K562 (cell line): Measurements from ENCODE around the gene GADD45B. TPM values are rescaled to one million over a fixed set of nuclear protein-coding genes. Genes with fewer than 3 reads are reported as not detected.
A peak's percentile ranks its signal among the peaks of the same experiment; 100 is the strongest.

Experiments used
- ATAC-seq: fragments of 200-7000 bp; cut with Tn5 transposase; 3 replicates; pipeline ENCODE4 v1.9.1; 2020; ENCODE audit warnings: moderate library complexity
- BruUV-seq: library from RNA; stranded (reverse); fragments of 400-500 nt; replicated peaks from 2 replicates; lab custom pipeline; 2021; lab: Mats Ljungman, UMichigan
- CTCF ChIA-PET: fragments of 300-600 bp; formaldehyde crosslinking; extraction: SDS; loops from one replicate; lab custom pipeline; 2021; ENCODE audit warnings: low intra/inter-chr PET ratio; lab: Yijun Ruan, JAX
- POLR2A ChIA-PET: fragments of 300-600, 350-650 bp; sonication (Branson Sonifier 250); formaldehyde crosslinking; extraction: SDS; loops from one replicate; lab custom pipeline; 2021; ENCODE audit warnings: antibody characterized with exemption, inconsistent platforms; lab: Yijun Ruan, JAX
- DNase-seq, 4 experiments: peaks; one replicate each; pipeline versions ENCODE4 v3.0.0 to v3.0.0-alpha.2; 2011 to 2018; ENCODE audit warnings: low spot score in 3 of 4, mixed read lengths in 3 of 4; ENCODE audit errors: extremely low read depth in 1 of 4
- FAIRE-seq: peaks from 2 replicates; lab custom pipeline; 2011; peaks lifted over from hg19 to GRCh38; lab: Jason Lieb, UNC
- H2AFZ ChIP-seq: 2 replicates; pipeline ENCODE4 v1.6.0; 2011; ENCODE audit warnings: low read depth, low read length, control low read depth, inconsistent platforms
- H3K27ac ChIP-seq: fragments of 200-600 bp; 3 replicates; pipeline ENCODE4 v1.8.0; 2011; ENCODE audit warnings: low read depth, mild to moderate bottlenecking, control low read depth, inconsistent platforms, low read length, moderate library complexity, mixed read lengths; ENCODE audit errors: extremely low read depth
- H3K27me3 ChIP-seq, 2 experiments: fragments of 300-600 bp in 1 of 2; 2 replicates in 1 of 2; 3 replicates in 1 of 2; pipeline versions ENCODE4 v1.6.0 to v1.8.0; 2011; ENCODE audit warnings: inconsistent platforms in 2 of 2, low read length in 2 of 2, mild to moderate bottlenecking in 1 of 2, mixed read lengths in 1 of 2, moderate library complexity in 1 of 2; ENCODE audit not compliant: control insufficient read depth in 2 of 2, insufficient read depth in 2 of 2
- H3K36me3 ChIP-seq: fragments of 300-600 bp; 3 replicates; pipeline ENCODE4 v1.8.0; 2011; ENCODE audit warnings: mild to moderate bottlenecking, low read length, inconsistent platforms; ENCODE audit not compliant: control insufficient read depth, insufficient read depth
- H3K4me1 ChIP-seq, 2 experiments: fragments of 200-600 bp in 1 of 2; replicated peaks in 1 of 2; 2 replicates in 1 of 2; 3 replicates in 1 of 2; pipeline versions ENCODE4 v1.5.1 to v1.8.0; 2011; ENCODE audit warnings: inconsistent platforms in 2 of 2, low read length in 2 of 2, mild to moderate bottlenecking in 1 of 2, mixed read lengths in 1 of 2, moderate library complexity in 1 of 2; ENCODE audit not compliant: control insufficient read depth in 2 of 2, insufficient read depth in 2 of 2
- H3K4me2 ChIP-seq: 2 replicates; pipeline ENCODE4 v1.6.1; 2011; ENCODE audit warnings: low read length, control low read depth, inconsistent platforms, mixed read lengths; ENCODE audit not compliant: insufficient read depth
- H3K4me3 ChIP-seq: fragments of 200-600 bp; sonication (generic), shearing (Covaris generic); 2 replicates; pipeline ENCODE4 v1.5.1; 2016; ENCODE audit warnings: control low read depth, inconsistent platforms
- H3K79me2 ChIP-seq: fragments of 200-600 bp; 3 replicates; pipeline ENCODE4 v1.8.0; 2011; ENCODE audit warnings: low read length, inconsistent platforms; ENCODE audit not compliant: control insufficient read depth, insufficient read depth
- H3K9ac ChIP-seq, 2 experiments: 2 replicates each; pipeline versions ENCODE4 v1.6.0 to v1.6.1; 2011; ENCODE audit warnings: low read depth in 2 of 2, low read length in 2 of 2, control low read depth in 1 of 2, inconsistent platforms in 1 of 2, mild to moderate bottlenecking in 1 of 2, mixed read lengths in 1 of 2; ENCODE audit not compliant: insufficient read depth in 1 of 2
- H3K9me1 ChIP-seq: one replicate; pipeline ENCODE4 v1.6.0; 2011; ENCODE audit warnings: inconsistent platforms, mild to moderate bottlenecking, low read length, moderate library complexity; ENCODE audit not compliant: control insufficient read depth, insufficient read depth
- H3K9me3 ChIP-seq: replicated peaks from 2 replicates; pipeline ENCODE4 v1.5.1; 2011; ENCODE audit warnings: low read depth, low read length, inconsistent platforms; ENCODE audit not compliant: control insufficient read depth, insufficient read depth
- H4K20me1 ChIP-seq: replicated peaks from 2 replicates; pipeline ENCODE4 v1.6.1; 2011; ENCODE audit warnings: low read length, inconsistent platforms, mixed read lengths; ENCODE audit not compliant: control insufficient read depth, insufficient read depth
- POLR2G ChIP-seq: fragments of 200-400 bp; formaldehyde crosslinking; IDR thresholded peaks from 2 replicates; pipeline ENCODE4 v1.6.1; 2017; ENCODE audit warnings: low read depth, mild to moderate bottlenecking, antibody characterized with exemption, low read length, moderate library complexity
- RBFOX2 ChIP-seq: fragments of 200-400 bp; formaldehyde crosslinking; IDR thresholded peaks from 2 replicates; pipeline ENCODE4 v1.6.1; 2017; ENCODE audit warnings: low read depth, mild to moderate bottlenecking, low read length, moderate library complexity
- WGBS: fragments of 100-300 bp; shearing (Covaris generic); methylation state at CpG from one replicate; pipeline ENCODE4 v1.1.6; 2016; ENCODE audit warnings: low coverage, mixed read lengths; ENCODE audit not compliant: insufficient coverage; ENCODE audit errors: missing lambda C conversion rate; 5-methylcytosine and 5-hydroxymethylcytosine counted together
- in situ Hi-C: fragments of 300-500 bp; cut with MboI; formaldehyde crosslinking; loops from 4 replicates; pipeline ENCODE4 v1.15.0; 2018; ENCODE audit warnings: inconsistent platforms, mixed read lengths
- intact Hi-C: fragments of 100-400 bp; cut with micrococcal nuclease; formaldehyde crosslinking; loops from 2 replicates; pipeline ENCODE4 v1.14.2; 2022
- polyA plus RNA-seq, 8 experiments: library from polyadenylated mRNA; depleted of rRNA in 4 of 8; stranded (reverse) in 5 of 8; unstranded in 3 of 8; fragments of >200 nt; fragmentation: Nextera tagmentation in 2 of 8; fragmentation: Illumina TruSeq in 1 of 8; extraction: Ambion mirVana in 2 of 8; extraction: Trizol in 1 of 8; gene quantifications; 2 replicates each; pipeline versions ENCODE4 v1.2.1 to v1.2.3, GENCODE V29; 2011 to 2014; ENCODE audit warnings: inconsistent platforms in 1 of 8, missing spikeins in 1 of 8
- total RNA-seq, 7 experiments: library from RNA; depleted of rRNA in 6 of 7; stranded (reverse); fragments of >200 nt in 6 of 7; fragmentation: Illumina TruSeq in 2 of 7; extraction: Trizol in 2 of 7; gene quantifications; 2 replicates each; pipeline versions ENCODE4 v1.2.1 to v1.2.3, GENCODE V29; 2011 to 2021; ENCODE audit warnings: low replicate concordance in 1 of 7
- TF ChIP-seq, protein P1 (sequence below): fragments of 450-650 bp; IDR thresholded peaks from 2 replicates; pipeline ENCODE4 v1.7.0; 2016; ENCODE audit warnings: borderline replicate concordance

The GADD45B gene
- total and polyA plus RNA-seq, 9 of the 15 experiments (the other 6 are each of a cell fraction or from before 2014, with no cell fraction given): 0.06 to 4.1 (median 2.1) TPM

DNA sequence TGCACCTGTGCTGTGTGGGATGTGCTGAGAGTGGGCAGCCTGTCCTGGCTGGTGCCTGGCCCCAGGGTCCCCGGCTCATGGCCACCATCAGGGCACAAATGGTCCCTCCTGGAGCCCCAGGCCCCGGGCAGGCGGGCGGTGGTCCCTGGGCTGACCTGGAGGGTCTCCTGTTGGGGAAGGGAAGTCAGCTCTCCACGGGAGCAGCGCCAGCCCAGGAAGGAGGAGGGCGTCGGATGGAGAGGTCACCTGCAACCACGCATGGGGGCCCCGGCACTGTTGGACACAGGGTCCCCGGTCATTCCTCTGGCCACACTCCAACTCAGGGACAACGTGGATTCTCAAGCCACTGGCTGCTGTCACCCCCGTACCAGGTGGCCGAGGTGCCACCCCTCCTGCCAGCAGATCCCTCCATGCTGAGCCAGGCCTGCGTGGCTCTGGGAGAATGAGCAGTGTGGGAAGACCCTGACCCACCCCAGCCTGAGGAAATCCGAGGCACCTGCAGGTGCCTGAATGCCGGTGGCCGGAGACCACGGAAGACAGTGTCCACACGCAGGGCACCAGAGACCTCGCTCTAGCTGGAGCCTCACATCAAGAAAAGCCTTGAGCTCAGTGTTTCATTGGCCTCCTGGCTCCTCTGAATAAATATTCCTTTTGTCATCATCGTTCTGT, 32.7 kb upstream of the GADD45B start:
- Histone ChIP-seq H3K9me3 (no peaks in the 10 kb centered on the region), H2AFZ (no peak overlapping the region), H3K79me2 (peaks cover 33% of the 10 kb centered on the region), H3K36me3 (peaks cover 74% of the 10 kb centered on the region; the same call in 1 of the 3 replicates), H3K9ac (peak overlapping the region in 1 of 2 experiments; percentile 55; a peak in 2 of 4 replicates), H3K4me2 (no peak overlapping the region), H4K20me1 (peaks cover 14% of the 10 kb centered on the region), H3K27me3 (no peaks in the 10 kb centered on the region), H3K27ac (no peak overlapping the region), H3K4me3 (no peak overlapping the region), H3K4me1 (peaks cover 0 to 26% of the 10 kb centered on the region in 2 experiments; a peak in 2 of 5 replicates), H3K9me1 (no peaks in the 10 kb centered on the region)
- CTCF ChIA-PET: no interaction called here
- ATAC-seq (no peak), FAIRE-seq (no peak), DNase-seq (no peak)
- in situ Hi-C loops: no loop called here
- TF ChIP-seq, protein P1, sequence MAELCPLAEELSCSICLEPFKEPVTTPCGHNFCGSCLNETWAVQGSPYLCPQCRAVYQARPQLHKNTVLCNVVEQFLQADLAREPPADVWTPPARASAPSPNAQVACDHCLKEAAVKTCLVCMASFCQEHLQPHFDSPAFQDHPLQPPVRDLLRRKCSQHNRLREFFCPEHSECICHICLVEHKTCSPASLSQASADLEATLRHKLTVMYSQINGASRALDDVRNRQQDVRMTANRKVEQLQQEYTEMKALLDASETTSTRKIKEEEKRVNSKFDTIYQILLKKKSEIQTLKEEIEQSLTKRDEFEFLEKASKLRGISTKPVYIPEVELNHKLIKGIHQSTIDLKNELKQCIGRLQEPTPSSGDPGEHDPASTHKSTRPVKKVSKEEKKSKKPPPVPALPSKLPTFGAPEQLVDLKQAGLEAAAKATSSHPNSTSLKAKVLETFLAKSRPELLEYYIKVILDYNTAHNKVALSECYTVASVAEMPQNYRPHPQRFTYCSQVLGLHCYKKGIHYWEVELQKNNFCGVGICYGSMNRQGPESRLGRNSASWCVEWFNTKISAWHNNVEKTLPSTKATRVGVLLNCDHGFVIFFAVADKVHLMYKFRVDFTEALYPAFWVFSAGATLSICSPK: no peak
- TF ChIP-seq RBFOX2 (peak; percentile 29; the same call in 1 of the 2 replicates), POLR2G (0 out of 2 replicates have a peak, but pooled peaks have one; percentile 39)
- BruUV-seq: no TSS peak
- POLR2A ChIA-PET: interaction anchor here (0.6 to 1.6 kb wide), 3 partner anchors 16 to 33 kb away, joined by 3 to 4 read pairs (median 3); partner anchors contain the start of gene TIMM13
- 96% methylated on average over 18 of the region's 22 CpGs for WGBS
- intact Hi-C loops: no loop called here
